CD4-positive, alpha-beta T cell (primary cell): ENCODE results near the gene SCGB3A2. TPM values are rescaled to one million over a fixed set of nuclear protein-coding genes. Genes with fewer than 3 reads are reported as not detected.
A peak's percentile ranks its signal among the peaks of the same experiment; 100 is the strongest.

Source experiments
- ATAC-seq: fragments of 200-7000 bp; cut with Tn5 transposase; one replicate; pipeline ENCODE4 v1.10.0; 2022; ENCODE audit warnings: mild to moderate bottlenecking; ENCODE audit not compliant: poor library complexity
- CTCF ChIA-PET: fragments of 350-600 bp; sonication (Branson Sonifier 250); formaldehyde crosslinking; loops from one replicate; lab custom pipeline; 2021; ENCODE audit warnings: antibody characterized with exemption, inconsistent platforms; lab: Charles Lee
- POLR2A ChIA-PET: fragments of 350-600 bp; sonication (Branson Sonifier 250); formaldehyde crosslinking; loops from one replicate; lab custom pipeline; 2021; ENCODE audit warnings: antibody characterized with exemption, inconsistent platforms; lab: Charles Lee
- DNase-seq, 14 experiments: peaks; one replicate each; pipeline ENCODE4 v3.0.0-alpha.2; 2013 to 2020; ENCODE audit warnings: mixed read lengths in 2 of 14
- H3K27ac ChIP-seq, 2 donors: one replicate each; pipeline versions ENCODE4 v1.5.1 to v1.7.0; 2013; ENCODE audit warnings: low read length in 2 of 2, low read depth in 1 of 2, mild to moderate bottlenecking in 1 of 2
- H3K27me3 ChIP-seq, 2 experiments: 1 replicate in 1 of 2; 2 replicates in 1 of 2; pipeline versions ENCODE4 v1.6.1 to v1.7.0; 2013; ENCODE audit warnings: low read length in 2 of 2, control low read depth in 1 of 2, mild to moderate bottlenecking in 1 of 2, moderate library complexity in 1 of 2; ENCODE audit not compliant: insufficient read depth in 2 of 2, control insufficient read depth in 1 of 2
- H3K36me3 ChIP-seq: one replicate; pipeline ENCODE4 v1.6.1; 2013; ENCODE audit warnings: low read length, control low read depth; ENCODE audit not compliant: insufficient read depth
- H3K4me1 ChIP-seq: one replicate; pipeline ENCODE4 v1.6.1; 2013; ENCODE audit warnings: low read length, control low read depth; ENCODE audit not compliant: insufficient read depth
- H3K4me3 ChIP-seq: one replicate; pipeline ENCODE4 v1.5.1; 2013; ENCODE audit warnings: mild to moderate bottlenecking, low read length, moderate library complexity
- H3K9me3 ChIP-seq, 2 experiments: 1 replicate in 1 of 2; 2 replicates in 1 of 2; pipeline versions ENCODE4 v1.6.1 to v1.7.0; 2013; ENCODE audit warnings: low read length in 2 of 2, mild to moderate bottlenecking in 2 of 2, control low read depth in 1 of 2, moderate library complexity in 1 of 2; ENCODE audit not compliant: control insufficient read depth in 1 of 2, insufficient read depth in 1 of 2
- H3K27ac Mint-ChIP-seq: one replicate; pipeline ENCODE4 v1.8.0; 2020; ENCODE audit warnings: mixed read lengths
- H3K27me3 Mint-ChIP-seq: one replicate; pipeline ENCODE4 v1.8.0; 2021; ENCODE audit warnings: mixed read lengths
- H3K36me3 Mint-ChIP-seq: one replicate; pipeline ENCODE4 v1.8.0; 2021; ENCODE audit warnings: low read depth, mixed read lengths
- H3K4me1 Mint-ChIP-seq: one replicate; pipeline ENCODE4 v1.8.0; 2021; ENCODE audit warnings: low read depth, mixed read lengths
- H3K4me3 Mint-ChIP-seq: one replicate; pipeline ENCODE4 v1.8.0; 2020; ENCODE audit warnings: mild to moderate bottlenecking, mixed read lengths
- H3K9me3 Mint-ChIP-seq: one replicate; pipeline ENCODE4 v1.8.0; 2020; ENCODE audit warnings: mixed read lengths
- CTCF ChIP-seq: fragments of 200-600 bp; IDR thresholded peaks from one replicate; pipeline ENCODE4 v1.8.0; 2022; ENCODE audit warnings: antibody characterized with exemption, mild to moderate bottlenecking
- intact Hi-C, 2 experiments: fragments of 100-400 bp; cut with DNase I in 1 of 2; cut with micrococcal nuclease in 1 of 2; formaldehyde crosslinking; loops; one replicate each; pipeline versions ENCODE4 v1.15.1 to v1.9.0; 2023 to 2025; cut with DNase I, micrococcal nuclease
- total RNA-seq, 174 experiments: library from RNA in 2 of 174; stranded (reverse) in 2 of 174; gene quantifications; one replicate each; pipeline ENCODE4 v1.2.3 and lab custom pipeline; 2021 to 2026

The SCGB3A2 gene
- total RNA-seq, 2 experiments from 2014 or later = not detected

- Mint-ChIP-seq H3K27ac (no peak overlapping the region), H3K36me3 (no peaks in the 10 kb centered on the region), H3K4me1 (no peaks in the 10 kb centered on the region), H3K27me3 (no peaks in the 10 kb centered on the region), H3K4me3 (no peak overlapping the region), H3K9me3 (no peaks in the 10 kb centered on the region)
- Histone ChIP-seq H3K27me3 (peaks cover 0 to 4% of the 10 kb centered on the region in 2 experiments), H3K9me3 (no peaks in the 10 kb centered on the region), H3K27ac (no peak overlapping the region), H3K4me3 (no peak overlapping the region), H3K36me3 (no peaks in the 10 kb centered on the region), H3K4me1 (no peaks in the 10 kb centered on the region)
- ChIA-PET CTCF (no interaction called here), POLR2A (no interaction called here)
- intact Hi-C loops = loop anchor here (5.0 to 10.0 kb wide), 2 partner anchors 877 to 879 kb away; no protein-coding TSS in a partner anchor
- ATAC-seq = no peak
- no peak for TF ChIP-seq CTCF
- no peak for DNase-seq
Observed at GRCh38 chr5:147855774-147856069, 22.8 kb upstream of the SCGB3A2 start.

DNA sequence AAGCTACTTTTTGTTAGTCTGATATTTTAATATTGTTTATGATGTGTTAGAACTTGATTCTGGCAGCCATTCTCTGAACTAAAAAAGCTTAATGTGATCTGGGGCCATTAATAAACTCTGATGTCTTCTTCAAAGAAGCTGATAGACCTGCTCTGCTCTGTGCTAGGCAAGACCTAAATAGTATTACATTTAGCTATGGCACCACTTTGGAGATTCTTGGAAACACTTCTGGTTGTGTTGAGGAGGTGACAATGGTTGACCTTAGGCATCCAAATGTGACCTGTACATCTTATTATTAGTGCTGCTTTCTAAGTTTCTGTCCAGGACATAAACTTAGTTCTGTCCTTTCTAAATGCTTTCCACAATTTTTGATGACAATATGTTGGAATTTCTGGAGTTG lies 21.7 kb upstream of the SCGB3A2 start:
- H3K9me3 Mint-ChIP-seq = no peaks in the 10 kb centered on the region
- no peak for TF ChIP-seq CTCF
- H3K4me3 Mint-ChIP-seq = no peak overlapping the region
- no peaks in the 10 kb centered on the region for H3K27me3 Mint-ChIP-seq
- H3K36me3 Mint-ChIP-seq = no peaks in the 10 kb centered on the region
- no peak for ATAC-seq
- ChIA-PET CTCF (no interaction called here), POLR2A (no interaction called here)
- H3K36me3 ChIP-seq = no peaks in the 10 kb centered on the region
- H3K4me1 Mint-ChIP-seq = no peaks in the 10 kb centered on the region
- peaks cover 0 to 4% of the 10 kb centered on the region in 2 experiments for H3K27me3 ChIP-seq
- H3K4me1 ChIP-seq = no peaks in the 10 kb centered on the region
- no peaks in the 10 kb centered on the region for H3K9me3 ChIP-seq
- H3K4me3 ChIP-seq = no peak overlapping the region
- intact Hi-C loops = loop anchor here (5.0 to 10.0 kb wide), 2 partner anchors 876 to 878 kb away; no protein-coding TSS in a partner anchor
- H3K27ac ChIP-seq = no peak overlapping the region
- no peak for DNase-seq
- no peak overlapping the region for H3K27ac Mint-ChIP-seq

GRCh38 chr5:147857302-147858129 lies 21.0 kb upstream of the SCGB3A2 start:
- Mint-ChIP-seq H3K36me3 (no peaks in the 10 kb centered on the region), H3K4me3 (no peak overlapping the region), H3K27me3 (no peaks in the 10 kb centered on the region), H3K4me1 (no peaks in the 10 kb centered on the region), H3K27ac (no peak overlapping the region), H3K9me3 (no peaks in the 10 kb centered on the region)
- no peak overlapping the region for H3K4me3 ChIP-seq
- no peaks in the 10 kb centered on the region for H3K36me3 ChIP-seq
- ChIA-PET CTCF (no interaction called here), POLR2A (interaction anchor here (0.7 kb wide), 1 partner anchor 455 kb away, joined by 3 read pairs; no protein-coding TSS in a partner anchor)
- peaks cover 0 to under 1% of the 10 kb centered on the region in 2 experiments for H3K27me3 ChIP-seq
- no peak overlapping the region for H3K27ac ChIP-seq
- ATAC-seq = no peak
- intact Hi-C loops = loop anchor here (5.0 to 10.0 kb wide), 2 partner anchors 875 to 877 kb away; no protein-coding TSS in a partner anchor
- TF ChIP-seq CTCF = peak; percentile 82
- DNase-seq = peak in 10 of 14 experiments; percentile 3 to 51 (median 14)
- no peaks in the 10 kb centered on the region for H3K4me1 ChIP-seq
- H3K9me3 ChIP-seq = no peaks in the 10 kb centered on the region
